ENCODE data around the gene ALG14. TPM values are rescaled to one million over a fixed set of nuclear protein-coding genes. Genes with fewer than 3 reads are reported as not detected.
A peak's percentile ranks its signal among the peaks of the same experiment; 100 is the strongest.
"Not testable (repeated sequence)": the region's sequence is repeated elsewhere in the genome, so short reads cannot be mapped to it uniquely, and the experiment has no call there.

ALG14 gene
- total RNA-seq, 1 donor from 2014 or later = 10.5 TPM

DNA sequence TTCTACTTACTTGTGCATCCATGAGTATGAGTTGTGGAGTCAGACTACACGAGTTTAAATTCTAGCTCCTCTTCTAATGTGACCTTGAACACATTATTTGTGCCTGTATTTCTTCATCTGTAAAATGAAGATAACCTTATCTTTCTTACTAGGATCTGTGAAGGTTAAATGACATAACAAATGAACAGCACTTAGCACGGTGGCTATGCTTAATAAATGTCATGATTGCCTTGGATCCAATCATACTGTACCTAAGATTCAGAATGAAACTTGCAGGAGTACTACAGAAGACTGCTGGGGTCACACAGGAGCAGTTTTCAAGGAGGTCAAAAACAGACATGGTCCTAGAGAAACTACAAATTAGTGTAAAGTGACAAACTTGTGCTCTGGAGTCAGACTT lies 22.2 kb upstream of the ALG14 start:
- Mint-ChIP-seq H3K4me3 (ENCODE audit: low read depth) (no peak overlapping the region), H3K27me3 (no peaks in the 10 kb centered on the region), H3K4me1 (ENCODE audit: low read depth) (peaks cover 6% of the 10 kb centered on the region), H3K36me3 (ENCODE audit: insufficient read depth) (peaks cover 3% of the 10 kb centered on the region), H3K27ac (no peak overlapping the region), H3K9me3 (ENCODE audit: low read depth) (peaks cover 3% of the 10 kb centered on the region)
- DNase-seq (ENCODE audit: low spot score, unreplicated experiment) = no peak
- TF ChIP-seq, protein P1, sequence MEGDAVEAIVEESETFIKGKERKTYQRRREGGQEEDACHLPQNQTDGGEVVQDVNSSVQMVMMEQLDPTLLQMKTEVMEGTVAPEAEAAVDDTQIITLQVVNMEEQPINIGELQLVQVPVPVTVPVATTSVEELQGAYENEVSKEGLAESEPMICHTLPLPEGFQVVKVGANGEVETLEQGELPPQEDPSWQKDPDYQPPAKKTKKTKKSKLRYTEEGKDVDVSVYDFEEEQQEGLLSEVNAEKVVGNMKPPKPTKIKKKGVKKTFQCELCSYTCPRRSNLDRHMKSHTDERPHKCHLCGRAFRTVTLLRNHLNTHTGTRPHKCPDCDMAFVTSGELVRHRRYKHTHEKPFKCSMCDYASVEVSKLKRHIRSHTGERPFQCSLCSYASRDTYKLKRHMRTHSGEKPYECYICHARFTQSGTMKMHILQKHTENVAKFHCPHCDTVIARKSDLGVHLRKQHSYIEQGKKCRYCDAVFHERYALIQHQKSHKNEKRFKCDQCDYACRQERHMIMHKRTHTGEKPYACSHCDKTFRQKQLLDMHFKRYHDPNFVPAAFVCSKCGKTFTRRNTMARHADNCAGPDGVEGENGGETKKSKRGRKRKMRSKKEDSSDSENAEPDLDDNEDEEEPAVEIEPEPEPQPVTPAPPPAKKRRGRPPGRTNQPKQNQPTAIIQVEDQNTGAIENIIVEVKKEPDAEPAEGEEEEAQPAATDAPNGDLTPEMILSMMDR (IDR thresholded peaks at IDR 0.05; ENCODE audit: unreplicated experiment) = no peak

DNA sequence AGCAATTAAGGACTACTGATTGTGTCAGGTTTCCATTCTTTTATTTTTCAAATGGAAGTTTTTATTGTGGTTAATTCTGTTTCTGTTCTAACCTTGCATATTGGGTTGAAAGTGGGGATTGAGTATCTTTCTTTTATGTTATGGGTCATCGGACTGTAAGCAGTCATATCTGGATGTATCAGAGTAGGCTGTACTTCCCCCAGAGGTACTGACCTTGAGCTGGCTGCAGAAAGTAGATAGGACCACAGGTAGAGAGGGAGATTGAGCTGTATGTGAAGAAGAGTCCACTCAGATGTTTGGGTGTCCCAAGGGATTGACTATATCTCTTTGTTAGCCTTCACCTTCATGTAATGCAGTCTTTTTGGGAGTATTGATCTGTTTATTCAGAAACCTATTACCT lies 20.5 kb upstream of the ALG14 start:
- Mint-ChIP-seq H3K27me3 (no peaks in the 10 kb centered on the region), H3K4me1 (ENCODE audit: low read depth) (peaks cover 11% of the 10 kb centered on the region), H3K4me3 (ENCODE audit: low read depth) (no peak overlapping the region), H3K36me3 (ENCODE audit: insufficient read depth) (peaks cover 5% of the 10 kb centered on the region), H3K27ac (peak overlapping the region; percentile 71), H3K9me3 (ENCODE audit: low read depth) (peaks cover 3% of the 10 kb centered on the region)
- no peak for DNase-seq (ENCODE audit: low spot score, unreplicated experiment)
- TF ChIP-seq, protein P1 (IDR thresholded peaks at IDR 0.05; ENCODE audit: unreplicated experiment) = no peak

DNA sequence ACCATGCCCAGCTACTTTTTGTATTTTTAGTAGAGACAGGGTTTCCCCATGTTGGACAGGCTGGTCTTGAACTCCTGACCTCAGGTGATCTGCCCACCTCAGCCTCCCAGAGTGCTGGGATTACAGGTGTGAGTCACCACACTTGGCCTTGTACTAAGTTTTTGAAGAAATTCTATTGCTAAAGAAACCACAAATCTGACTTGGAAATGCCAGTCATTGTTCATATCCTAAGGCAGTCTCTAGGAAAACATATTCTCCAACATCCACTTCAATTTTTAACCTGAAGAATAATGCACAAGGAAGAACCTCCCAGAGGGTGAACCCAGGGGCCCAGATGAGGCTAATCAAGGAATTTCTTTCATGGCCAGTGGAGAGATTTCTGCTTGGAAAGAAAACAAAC lies 20.1 kb upstream of the ALG14 start:
- not testable (repeated sequence) for H3K4me3 Mint-ChIP-seq (ENCODE audit: low read depth); DNase-seq (ENCODE audit: low spot score, unreplicated experiment); H3K9me3 Mint-ChIP-seq (ENCODE audit: low read depth); H3K36me3 Mint-ChIP-seq (ENCODE audit: insufficient read depth); H3K27me3 Mint-ChIP-seq
- Mint-ChIP-seq H3K27ac (peak overlapping the region; percentile 71), H3K4me1 (ENCODE audit: low read depth) (peaks cover 13% of the 10 kb centered on the region)

DNA sequence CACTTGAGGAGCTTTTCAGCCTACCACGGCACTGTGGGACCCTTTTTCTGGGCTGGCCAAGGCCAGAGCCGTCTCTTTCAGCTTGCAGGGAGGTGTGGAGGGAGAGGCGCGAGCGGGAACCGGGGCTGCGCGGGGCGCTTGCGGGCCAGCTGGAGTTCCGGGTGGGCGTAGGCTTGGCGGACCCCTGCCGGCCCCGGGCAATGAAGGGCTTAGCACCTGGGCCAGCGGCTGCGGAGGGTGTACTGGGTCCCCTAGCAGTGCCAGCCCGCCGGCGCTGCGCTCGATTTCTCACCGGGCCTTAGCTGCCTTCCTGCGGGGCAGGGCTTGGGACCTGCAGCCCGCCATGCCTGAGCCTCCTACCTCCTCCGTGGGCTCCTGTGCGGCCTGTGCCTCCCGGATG lies 18.5 kb upstream of the ALG14 start:
- not testable (repeated sequence) for DNase-seq (ENCODE audit: low spot score, unreplicated experiment); H3K36me3 Mint-ChIP-seq (ENCODE audit: insufficient read depth); H3K4me3 Mint-ChIP-seq (ENCODE audit: low read depth); H3K27me3 Mint-ChIP-seq; H3K27ac Mint-ChIP-seq; H3K9me3 Mint-ChIP-seq (ENCODE audit: low read depth)
- peaks cover 20% of the 10 kb centered on the region for H3K4me1 Mint-ChIP-seq (ENCODE audit: low read depth)

DNA sequence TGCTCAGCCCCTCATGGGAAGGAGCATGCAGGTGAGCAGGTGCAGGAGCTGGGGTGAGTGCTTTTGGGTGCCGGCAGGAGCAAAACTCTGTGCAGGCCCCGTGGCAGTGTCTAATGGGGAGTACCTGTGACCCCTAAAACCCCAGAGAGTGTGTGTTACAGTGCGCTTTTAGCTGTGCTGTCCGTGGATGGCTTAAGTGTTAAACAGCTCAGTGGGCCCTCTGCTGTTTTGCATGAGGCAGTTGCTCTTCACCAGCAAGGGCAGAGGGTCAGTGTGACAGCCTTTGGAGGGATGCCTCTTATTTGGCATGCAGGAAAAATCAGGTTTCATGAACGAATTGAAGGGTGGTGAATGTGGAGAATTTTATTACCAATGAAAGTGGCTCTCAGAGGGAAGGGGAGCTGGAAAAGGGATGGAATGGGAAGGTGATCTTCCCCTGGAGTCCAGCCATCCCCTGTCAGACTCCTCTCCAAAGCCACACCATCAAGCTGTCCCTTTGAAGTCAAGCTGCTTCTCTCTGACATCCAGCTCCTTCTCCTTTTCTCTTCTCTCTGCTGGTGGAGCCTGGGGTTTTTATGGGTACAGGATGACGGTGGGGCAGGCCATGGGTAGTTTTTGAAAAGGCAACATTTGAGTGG lies 17.0 kb upstream of the ALG14 start:
- no peaks in the 10 kb centered on the region for H3K27me3 Mint-ChIP-seq
- TF ChIP-seq, protein P1 (IDR thresholded peaks at IDR 0.05; ENCODE audit: unreplicated experiment) = no peak
- no peak overlapping the region for H3K4me3 Mint-ChIP-seq (ENCODE audit: low read depth)
- H3K36me3 Mint-ChIP-seq (ENCODE audit: insufficient read depth) = peaks cover 5% of the 10 kb centered on the region
- no peak overlapping the region for H3K27ac Mint-ChIP-seq
- H3K4me1 Mint-ChIP-seq (ENCODE audit: low read depth) = peaks cover 21% of the 10 kb centered on the region
- no peak for DNase-seq (ENCODE audit: low spot score, unreplicated experiment)
- H3K9me3 Mint-ChIP-seq (ENCODE audit: low read depth) = peaks cover 5% of the 10 kb centered on the region

DNA sequence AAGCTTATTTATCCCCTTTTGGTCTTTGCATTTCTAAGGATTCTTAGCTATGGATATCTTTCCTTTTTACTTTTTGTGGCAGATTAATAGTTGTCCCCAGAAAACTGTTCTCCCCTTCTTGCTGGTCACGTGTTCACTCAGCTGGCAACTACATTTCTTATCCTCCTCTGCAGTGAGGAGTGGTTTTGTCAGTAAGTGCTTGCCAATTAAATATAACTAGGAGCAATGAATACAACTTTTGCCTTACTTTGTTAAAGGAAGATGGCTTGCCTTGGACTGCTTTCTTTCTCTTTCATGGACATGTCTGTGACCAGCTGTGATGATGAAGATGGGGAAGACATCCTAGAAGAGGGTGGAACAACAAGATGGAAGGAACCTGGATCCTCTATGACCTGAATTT lies 15.6 kb upstream of the ALG14 start:
- TF ChIP-seq, protein P1 (IDR thresholded peaks at IDR 0.05; ENCODE audit: unreplicated experiment) = no peak
- peak overlapping the region; percentile 76 for H3K27ac Mint-ChIP-seq
- H3K27me3 Mint-ChIP-seq = no peaks in the 10 kb centered on the region
- no peak for DNase-seq (ENCODE audit: low spot score, unreplicated experiment)
- peaks cover 5% of the 10 kb centered on the region for H3K36me3 Mint-ChIP-seq (ENCODE audit: insufficient read depth)
- peaks cover 25% of the 10 kb centered on the region for H3K4me1 Mint-ChIP-seq (ENCODE audit: low read depth)
- peaks cover 5% of the 10 kb centered on the region for H3K9me3 Mint-ChIP-seq (ENCODE audit: low read depth)
- H3K4me3 Mint-ChIP-seq (ENCODE audit: low read depth) = no peak overlapping the region
